Left ventricle myocardium superior (tissue), 1 donor: Measurements from ENCODE around the gene THSD1. TPM values are rescaled to one million over a fixed set of nuclear protein-coding genes. Genes with fewer than 3 reads are reported as not detected.

Experiments used
- total RNA-seq: library from RNA; stranded (reverse); fragmentation: NEBNext Ultra II Directional; extraction: Animal tissue kit (Norgen Biotek cat#: 25700); gene quantifications from one replicate; pipeline ENCODE4 v1.2.1, GENCODE V29; 2021
- donor health status: DM: no; HTN: yes; CAD: no; lungs with severe emphysema.

THSD1 gene
- total RNA-seq, 1 donor from 2014 or later: 5.0 TPM

Other genes starting within 250 kb of the THSD1 start
- 5.1 TPM for gene NEK3, start 246.6 kb downstream of the THSD1 start, total RNA-seq
- gene VPS36, start 44.5 kb upstream of the THSD1 start, total RNA-seq: 34.7 TPM
- 7.2 TPM for gene CKAP2, start 49.3 kb upstream of the THSD1 start, total RNA-seq
- 2.0 TPM for gene HNRNPA1L2, start 236.3 kb upstream of the THSD1 start, total RNA-seq
- 59.3 TPM for gene SUGT1, start 246.7 kb upstream of the THSD1 start, total RNA-seq